ENCODE measurements around the gene NEUROD4. TPM values are rescaled to one million over a fixed set of nuclear protein-coding genes. Genes with fewer than 3 reads are reported as not detected.
A peak's percentile ranks its signal among the peaks of the same experiment; 100 is the strongest.

Gene NEUROD4
- total and polyA plus RNA-seq, 3 experiments from 2014 or later = not detected

- no peak overlapping the region for H3K27ac ChIP-seq (ENCODE audit: low read depth, low read length)
- H3K36me3 Mint-ChIP-seq = no peaks in the 10 kb centered on the region
- H3K4me1 ChIP-seq (ENCODE audit: insufficient read depth, low read length) = no peaks in the 10 kb centered on the region
- no peaks in the 10 kb centered on the region for H3K4me1 Mint-ChIP-seq
- H3K27me3 Mint-ChIP-seq = peaks cover 0 to 9% of the 10 kb centered on the region in 2 donors
- H3K9me3 ChIP-seq (ENCODE audit: low read length) = no peaks in the 10 kb centered on the region
- no peak for DNase-seq
- H3K27ac Mint-ChIP-seq = no peak overlapping the region
- H3K36me3 ChIP-seq (ENCODE audit: insufficient read depth, low read length) = no peaks in the 10 kb centered on the region
- no peaks in the 10 kb centered on the region for H3K9me3 Mint-ChIP-seq
- no peaks in the 10 kb centered on the region for H3K27me3 ChIP-seq (ENCODE audit: insufficient read depth, low read length, poor library complexity, severe bottlenecking)
- CTCF ChIA-PET = interaction anchor here (0.7 to 1.2 kb wide), 3 partner anchors 22 to 327 kb away, joined by 3 to 5 read pairs (median 3); no protein-coding TSS in a partner anchor
- no peak overlapping the region for H3K4me3 ChIP-seq (ENCODE audit: low read length)
- POLR2A ChIA-PET = no interaction called here
- no peak overlapping the region for H3K4me3 Mint-ChIP-seq
Measured at GRCh38 chr12:55049676-55050075, 29.9 kb downstream of the NEUROD4 start.

GRCh38 chr12:55051197-55051947 lies 31.6 kb downstream of the NEUROD4 start:
- Mint-ChIP-seq H3K4me1 (no peaks in the 10 kb centered on the region), H3K27ac (peak overlapping the region in 1 of 8 donors; percentile 89), H3K36me3 (no peaks in the 10 kb centered on the region), H3K27me3 (peaks cover 0 to 14% of the 10 kb centered on the region in 2 donors), H3K4me3 (no peak overlapping the region), H3K9me3 (no peaks in the 10 kb centered on the region)
- CTCF ChIA-PET = interaction anchor here (1.1 to 1.4 kb wide), 2 partner anchors 18 to 81 kb away, joined by 3 read pairs; no protein-coding TSS in a partner anchor
- Histone ChIP-seq H3K27me3 (ENCODE audit: insufficient read depth, low read length, poor library complexity, severe bottlenecking) (no peaks in the 10 kb centered on the region), H3K4me1 (ENCODE audit: insufficient read depth, low read length) (no peaks in the 10 kb centered on the region), H3K4me3 (ENCODE audit: low read length) (no peak overlapping the region), H3K27ac (ENCODE audit: low read depth, low read length) (no peak overlapping the region), H3K9me3 (ENCODE audit: low read length) (no peaks in the 10 kb centered on the region), H3K36me3 (ENCODE audit: insufficient read depth, low read length) (no peaks in the 10 kb centered on the region)
- no peak for DNase-seq
- POLR2A ChIA-PET = no interaction called here

GRCh38 chr12:55057481-55057880 lies 37.7 kb downstream of the NEUROD4 start:
- H3K9me3 ChIP-seq (ENCODE audit: low read length) = no peaks in the 10 kb centered on the region
- CTCF ChIA-PET = no interaction called here
- Mint-ChIP-seq H3K4me1 (no peaks in the 10 kb centered on the region), H3K4me3 (no peak overlapping the region), H3K36me3 (no peaks in the 10 kb centered on the region), H3K27ac (no peak overlapping the region), H3K27me3 (peaks cover 0 to 10% of the 10 kb centered on the region in 2 donors), H3K9me3 (no peaks in the 10 kb centered on the region)
- no peaks in the 10 kb centered on the region for H3K36me3 ChIP-seq (ENCODE audit: insufficient read depth, low read length)
- DNase-seq = no peak
- no peaks in the 10 kb centered on the region for H3K27me3 ChIP-seq (ENCODE audit: insufficient read depth, low read length, poor library complexity, severe bottlenecking)
- H3K4me1 ChIP-seq (ENCODE audit: insufficient read depth, low read length) = no peaks in the 10 kb centered on the region
- POLR2A ChIA-PET = no interaction called here
- H3K4me3 ChIP-seq (ENCODE audit: low read length) = no peak overlapping the region
- no peak overlapping the region for H3K27ac ChIP-seq (ENCODE audit: low read depth, low read length)

- peaks cover 0 to 13% of the 10 kb centered on the region in 2 donors for H3K27me3 Mint-ChIP-seq
- Histone ChIP-seq H3K4me1 (ENCODE audit: insufficient read depth, low read length) (no peaks in the 10 kb centered on the region), H3K9me3 (ENCODE audit: low read length) (no peaks in the 10 kb centered on the region), H3K36me3 (ENCODE audit: insufficient read depth, low read length) (no peaks in the 10 kb centered on the region), H3K4me3 (ENCODE audit: low read length) (no peak overlapping the region), H3K27me3 (ENCODE audit: insufficient read depth, low read length, poor library complexity, severe bottlenecking) (no peaks in the 10 kb centered on the region), H3K27ac (ENCODE audit: low read depth, low read length) (no peak overlapping the region)
- no peak overlapping the region for H3K27ac Mint-ChIP-seq
- ChIA-PET CTCF (no interaction called here), POLR2A (no interaction called here)
- H3K4me3 Mint-ChIP-seq = no peak overlapping the region
- no peaks in the 10 kb centered on the region for H3K36me3 Mint-ChIP-seq
- no peaks in the 10 kb centered on the region for H3K9me3 Mint-ChIP-seq
- H3K4me1 Mint-ChIP-seq = no peaks in the 10 kb centered on the region
- DNase-seq = no peak
Measured at GRCh38 chr12:55058082-55058481, 38.3 kb downstream of the NEUROD4 start.

GRCh38 chr12:55058776-55059175 lies 39.0 kb downstream of the NEUROD4 start:
- H3K9me3 ChIP-seq (ENCODE audit: low read length) = no peaks in the 10 kb centered on the region
- ChIA-PET POLR2A (no interaction called here), CTCF (interaction anchor here (1.0 to 1.1 kb wide), 2 partner anchors 9 to 66 kb away, joined by 4 to 5 read pairs; no protein-coding TSS in a partner anchor)
- H3K27ac ChIP-seq (ENCODE audit: low read depth, low read length) = no peak overlapping the region
- Mint-ChIP-seq H3K4me1 (no peaks in the 10 kb centered on the region), H3K27ac (no peak overlapping the region), H3K27me3 (peaks cover 0 to 20% of the 10 kb centered on the region in 2 donors), H3K4me3 (no peak overlapping the region), H3K9me3 (no peaks in the 10 kb centered on the region), H3K36me3 (no peaks in the 10 kb centered on the region)
- no peaks in the 10 kb centered on the region for H3K36me3 ChIP-seq (ENCODE audit: insufficient read depth, low read length)
- no peaks in the 10 kb centered on the region for H3K27me3 ChIP-seq (ENCODE audit: insufficient read depth, low read length, poor library complexity, severe bottlenecking)
- DNase-seq = no peak
- no peak overlapping the region for H3K4me3 ChIP-seq (ENCODE audit: low read length)
- no peaks in the 10 kb centered on the region for H3K4me1 ChIP-seq (ENCODE audit: insufficient read depth, low read length)

- CTCF ChIA-PET = no interaction called here
- Histone ChIP-seq H3K27me3 (ENCODE audit: insufficient read depth, low read length, poor library complexity, severe bottlenecking) (no peaks in the 10 kb centered on the region), H3K36me3 (ENCODE audit: insufficient read depth, low read length) (no peaks in the 10 kb centered on the region), H3K4me3 (ENCODE audit: low read length) (no peak overlapping the region), H3K9me3 (ENCODE audit: low read length) (no peaks in the 10 kb centered on the region), H3K27ac (ENCODE audit: low read depth, low read length) (no peak overlapping the region), H3K4me1 (ENCODE audit: insufficient read depth, low read length) (no peaks in the 10 kb centered on the region)
- Mint-ChIP-seq H3K4me1 (no peaks in the 10 kb centered on the region), H3K27ac (no peak overlapping the region), H3K4me3 (no peak overlapping the region), H3K27me3 (peaks cover under 1 to 22% of the 10 kb centered on the region in 2 donors), H3K36me3 (no peaks in the 10 kb centered on the region), H3K9me3 (no peaks in the 10 kb centered on the region)
- POLR2A ChIA-PET = no interaction called here
- DNase-seq = no peak
Measured at GRCh38 chr12:55060470-55060869, 40.7 kb downstream of the NEUROD4 start.

- CTCF ChIA-PET = no interaction called here
Measured at GRCh38 chr12:55061024-55061423, 41.2 kb downstream of the NEUROD4 start.

GRCh38 chr12:55063291-55063690 lies 43.5 kb downstream of the NEUROD4 start:
- POLR2A ChIA-PET = no interaction called here
- H3K36me3 ChIP-seq (ENCODE audit: insufficient read depth, low read length) = no peaks in the 10 kb centered on the region
- H3K27me3 Mint-ChIP-seq = peaks cover 2 to 32% of the 10 kb centered on the region in 2 donors

More at GRCh38 chr12:55061024-55061423, 41.2 kb downstream of the NEUROD4 start:
- H3K4me1 ChIP-seq (ENCODE audit: insufficient read depth, low read length) = no peaks in the 10 kb centered on the region
- POLR2A ChIA-PET = interaction anchor here (0.7 kb wide), 1 partner anchor 311 kb away, joined by 3 read pairs; no protein-coding TSS in a partner anchor
- DNase-seq = no peak
- no peaks in the 10 kb centered on the region for H3K27me3 ChIP-seq (ENCODE audit: insufficient read depth, low read length, poor library complexity, severe bottlenecking)
- no peak overlapping the region for H3K27ac Mint-ChIP-seq
- peaks cover 2 to 26% of the 10 kb centered on the region in 2 donors for H3K27me3 Mint-ChIP-seq
- H3K4me3 Mint-ChIP-seq = no peak overlapping the region
- no peaks in the 10 kb centered on the region for H3K36me3 Mint-ChIP-seq
- H3K9me3 Mint-ChIP-seq = no peaks in the 10 kb centered on the region
- H3K27ac ChIP-seq (ENCODE audit: low read depth, low read length) = no peak overlapping the region
- H3K4me1 Mint-ChIP-seq = no peaks in the 10 kb centered on the region
- no peaks in the 10 kb centered on the region for H3K9me3 ChIP-seq (ENCODE audit: low read length)
- no peak overlapping the region for H3K4me3 ChIP-seq (ENCODE audit: low read length)
- H3K36me3 ChIP-seq (ENCODE audit: insufficient read depth, low read length) = no peaks in the 10 kb centered on the region

More at GRCh38 chr12:55063291-55063690, 43.5 kb downstream of the NEUROD4 start:
- H3K36me3 Mint-ChIP-seq = no peaks in the 10 kb centered on the region
- H3K27ac ChIP-seq (ENCODE audit: low read depth, low read length) = no peak overlapping the region
- no peak overlapping the region for H3K27ac Mint-ChIP-seq
- H3K9me3 Mint-ChIP-seq = no peaks in the 10 kb centered on the region
- no peaks in the 10 kb centered on the region for H3K27me3 ChIP-seq (ENCODE audit: insufficient read depth, low read length, poor library complexity, severe bottlenecking)
- CTCF ChIA-PET = interaction anchor here (12.6 kb wide), 1 partner anchor 66 kb away, joined by 365 read pairs; no protein-coding TSS in a partner anchor
- no peak overlapping the region for H3K4me3 ChIP-seq (ENCODE audit: low read length)
- H3K4me1 Mint-ChIP-seq = no peaks in the 10 kb centered on the region
- H3K4me3 Mint-ChIP-seq = no peak overlapping the region
- H3K4me1 ChIP-seq (ENCODE audit: insufficient read depth, low read length) = no peaks in the 10 kb centered on the region
- no peaks in the 10 kb centered on the region for H3K9me3 ChIP-seq (ENCODE audit: low read length)
- DNase-seq = no peak
